Bronchial epithelial cell (primary cell): Measurements from ENCODE around the gene CDH13. TPM values are rescaled to one million over a fixed set of nuclear protein-coding genes. Genes with fewer than 3 reads are reported as not detected.
A peak's percentile ranks its signal among the peaks of the same experiment; 100 is the strongest.

Source experiments
- DNase-seq: peaks from one replicate; pipeline ENCODE4 v3.0.0-alpha.2; 2010; ENCODE audit warnings: low read depth
- FAIRE-seq: peaks from 2 replicates; lab custom pipeline; 2011; peaks lifted over from hg19 to GRCh38; lab: Jason Lieb, UNC
- H3K27me3 ChIP-seq: 2 replicates; pipeline ENCODE4 v1.5.1; 2011; ENCODE audit warnings: low read length; ENCODE audit not compliant: control insufficient read depth, insufficient read depth
- H3K36me3 ChIP-seq: 2 replicates; pipeline ENCODE4 v1.5.1; 2011; ENCODE audit warnings: low read length; ENCODE audit not compliant: control insufficient read depth, insufficient read depth
- H3K4me3 ChIP-seq: 2 replicates; pipeline ENCODE4 v1.5.1; 2011; ENCODE audit warnings: mild to moderate bottlenecking, low read depth, low read length, control low read depth
- total RNA-seq: library from RNA; depleted of rRNA; stranded (reverse); fragments of >200 nt; gene quantifications from 2 replicates; pipeline ENCODE4 v1.2.1, GENCODE V29; 2014
- TF ChIP-seq, protein P1 (sequence below): IDR thresholded peaks from 2 replicates; pipeline ENCODE4 v1.5.1; 2011; ENCODE audit warnings: mild to moderate bottlenecking, moderate library complexity, low read length, control low read depth, inconsistent platforms; ENCODE audit not compliant: insufficient read depth, severe bottlenecking

CDH13 gene
- total RNA-seq: 23.3 and 31.3 TPM in 2 replicates

DNA sequence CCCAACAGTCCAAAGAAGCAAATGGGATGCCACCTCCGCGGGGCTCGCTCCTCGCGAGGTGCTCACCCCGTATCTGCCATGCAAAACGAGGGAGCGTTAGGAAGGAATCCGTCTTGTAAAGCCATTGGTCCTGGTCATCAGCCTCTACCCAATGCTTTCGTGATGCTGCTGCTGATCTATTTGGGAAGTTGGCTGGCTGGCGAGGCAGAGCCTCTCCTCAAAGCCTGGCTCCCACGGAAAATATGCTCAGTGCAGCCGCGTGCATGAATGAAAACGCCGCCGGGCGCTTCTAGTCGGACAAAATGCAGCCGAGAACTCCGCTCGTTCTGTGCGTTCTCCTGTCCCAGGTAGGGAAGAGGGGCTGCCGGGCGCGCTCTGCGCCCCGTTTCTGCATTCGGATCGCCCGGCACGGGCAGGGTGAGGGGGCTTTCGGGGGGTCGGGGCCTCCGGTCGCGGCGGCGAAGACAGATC is at the start of gene CDH13:
CDH13 (plus strand) TSS at position 179 of the 471 bp plus-strand sequence.
- TF ChIP-seq, protein P1, sequence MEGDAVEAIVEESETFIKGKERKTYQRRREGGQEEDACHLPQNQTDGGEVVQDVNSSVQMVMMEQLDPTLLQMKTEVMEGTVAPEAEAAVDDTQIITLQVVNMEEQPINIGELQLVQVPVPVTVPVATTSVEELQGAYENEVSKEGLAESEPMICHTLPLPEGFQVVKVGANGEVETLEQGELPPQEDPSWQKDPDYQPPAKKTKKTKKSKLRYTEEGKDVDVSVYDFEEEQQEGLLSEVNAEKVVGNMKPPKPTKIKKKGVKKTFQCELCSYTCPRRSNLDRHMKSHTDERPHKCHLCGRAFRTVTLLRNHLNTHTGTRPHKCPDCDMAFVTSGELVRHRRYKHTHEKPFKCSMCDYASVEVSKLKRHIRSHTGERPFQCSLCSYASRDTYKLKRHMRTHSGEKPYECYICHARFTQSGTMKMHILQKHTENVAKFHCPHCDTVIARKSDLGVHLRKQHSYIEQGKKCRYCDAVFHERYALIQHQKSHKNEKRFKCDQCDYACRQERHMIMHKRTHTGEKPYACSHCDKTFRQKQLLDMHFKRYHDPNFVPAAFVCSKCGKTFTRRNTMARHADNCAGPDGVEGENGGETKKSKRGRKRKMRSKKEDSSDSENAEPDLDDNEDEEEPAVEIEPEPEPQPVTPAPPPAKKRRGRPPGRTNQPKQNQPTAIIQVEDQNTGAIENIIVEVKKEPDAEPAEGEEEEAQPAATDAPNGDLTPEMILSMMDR: no peak
- FAIRE-seq (no peak), DNase-seq (peak; percentile 64)
- peak within 1 kb of the TSS; percentile 60 for H3K4me3 ChIP-seq
- no peaks in the 10 kb centered on the region for H3K36me3 ChIP-seq
- H3K27me3 ChIP-seq: peaks cover 2% of the 10 kb centered on the region

DNA sequence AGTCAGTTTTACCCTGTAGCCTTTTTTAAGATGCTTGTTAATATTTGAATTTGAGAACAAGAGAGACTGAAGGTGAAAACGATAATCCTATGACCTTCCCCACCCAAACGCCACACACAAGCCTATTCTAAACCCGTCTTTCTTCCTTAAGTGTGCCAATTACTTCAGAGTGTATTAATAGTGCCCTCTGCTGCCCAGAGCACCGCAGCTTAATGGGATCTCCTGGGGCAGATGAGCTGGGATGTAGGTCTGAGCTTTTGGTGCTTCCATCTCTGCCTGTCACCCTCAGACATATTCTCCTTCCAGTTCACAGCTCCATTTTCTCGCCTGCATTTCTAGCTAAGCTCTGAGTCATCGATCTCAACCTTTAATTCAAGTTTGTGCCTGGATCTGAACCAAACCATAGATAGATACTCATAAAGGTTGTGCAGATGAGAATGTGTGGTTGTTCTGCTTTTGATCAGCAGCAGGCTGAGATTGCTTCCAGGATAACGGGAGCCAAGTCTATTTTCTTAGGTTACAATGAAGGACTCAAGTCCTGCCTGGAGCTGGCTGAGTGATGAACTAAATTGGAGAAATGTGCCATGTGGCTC is 46.4 kb upstream of the CDH13 start:
- DNase-seq (peak; percentile 44), FAIRE-seq (peak; percentile 87)
- H3K36me3 ChIP-seq: no peaks in the 10 kb centered on the region
- H3K27me3 ChIP-seq: peaks cover 2% of the 10 kb centered on the region
- no peak overlapping the region for H3K4me3 ChIP-seq
- TF ChIP-seq, protein P1: peak; percentile 58

DNA sequence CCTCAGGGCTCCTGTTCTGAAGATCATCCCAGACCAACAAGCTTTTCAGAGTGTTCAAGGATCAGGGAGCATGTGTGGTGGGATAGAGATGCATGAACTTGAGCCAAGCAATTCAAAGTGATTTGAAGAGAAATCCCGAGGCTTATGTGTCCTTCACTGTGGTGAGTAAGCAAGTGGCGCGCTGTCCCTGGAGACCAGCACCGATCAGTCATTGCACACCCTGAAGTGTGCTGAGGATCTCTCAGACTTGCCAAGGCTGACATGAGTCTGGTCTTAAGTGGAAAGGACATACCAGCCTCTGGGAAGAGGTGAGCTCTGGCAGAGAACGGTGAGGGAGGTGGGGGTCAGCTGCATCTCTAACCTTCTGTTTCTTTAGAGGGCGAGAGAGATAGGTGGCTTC is 43.8 kb upstream of the CDH13 start:
- Histone ChIP-seq H3K27me3 (peaks cover 2% of the 10 kb centered on the region), H3K4me3 (no peak overlapping the region), H3K36me3 (no peaks in the 10 kb centered on the region)
- DNase-seq (no peak), FAIRE-seq (no peak)
- TF ChIP-seq, protein P1: no peak

DNA sequence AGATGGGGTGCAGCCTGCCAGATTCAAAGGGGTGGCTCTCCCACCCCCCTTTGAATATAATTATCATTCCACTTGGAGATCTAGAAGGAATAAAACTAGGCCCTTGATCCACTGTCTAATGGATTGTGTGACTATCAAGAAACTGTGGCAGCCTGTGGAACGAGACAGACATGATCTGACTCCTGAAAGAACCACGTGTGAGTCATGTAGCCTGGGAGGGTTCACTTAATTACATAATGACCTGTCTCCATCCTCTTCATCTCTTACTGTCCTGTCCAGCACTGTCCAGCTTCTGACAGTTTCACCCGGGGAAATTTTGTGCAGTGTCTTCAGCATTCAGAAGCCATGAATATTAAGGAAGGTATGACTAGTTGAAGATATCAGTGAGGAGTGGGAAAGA is 43.3 kb upstream of the CDH13 start:
- H3K4me3 ChIP-seq: no peak overlapping the region
- peaks cover 2% of the 10 kb centered on the region for H3K27me3 ChIP-seq
- FAIRE-seq (no peak), DNase-seq (peak; percentile 28)
- TF ChIP-seq, protein P1: no peak
- no peaks in the 10 kb centered on the region for H3K36me3 ChIP-seq

DNA sequence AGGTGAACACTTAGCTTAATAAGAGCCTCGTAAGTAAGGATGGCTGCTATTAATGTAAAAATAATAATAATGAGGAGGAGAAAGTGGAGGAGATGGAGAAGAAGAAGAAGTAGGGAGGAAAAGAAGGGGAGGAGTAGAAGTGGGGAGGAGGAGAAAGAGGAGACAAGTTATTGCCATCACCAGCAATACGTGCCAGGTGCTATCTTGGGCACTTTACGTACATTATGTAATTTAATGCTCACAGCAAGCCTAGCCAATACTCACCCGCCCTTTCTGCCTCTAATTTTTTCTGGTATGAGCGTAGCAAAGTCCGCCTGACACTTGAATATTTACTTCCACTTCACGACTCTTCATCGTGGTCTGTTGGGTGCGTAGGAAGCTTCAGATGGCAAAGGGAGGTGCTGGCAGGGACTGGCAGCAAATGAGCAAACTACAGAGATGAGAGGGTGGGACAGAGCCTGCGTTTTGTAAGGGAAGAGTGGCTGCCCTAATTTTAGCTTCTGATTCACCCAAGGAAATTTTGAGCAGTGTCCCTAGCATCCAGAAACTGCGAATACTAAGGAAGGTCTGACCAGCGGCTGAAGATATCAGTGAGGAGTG is 42.1 kb upstream of the CDH13 start:
- Histone ChIP-seq H3K27me3 (peaks cover 2% of the 10 kb centered on the region), H3K36me3 (no peaks in the 10 kb centered on the region), H3K4me3 (no peak overlapping the region)
- DNase-seq (no peak), FAIRE-seq (no peak)
- TF ChIP-seq, protein P1: no peak
